DMS53 treated with DMSO at 0.1 percent for 48 hours (cell line): Measurements from ENCODE around the gene GSE1.

ENCODE experiments used
- DNase-seq: peaks from one replicate; lab custom pipeline; 2025; ENCODE audit not compliant: unreplicated experiment; lab: John Stamatoyannopoulos, UW

Gene GSE1

GRCh38 chr16:85612801-85613603 lies at the start of gene GSE1:
Gene GSE1 (plus strand): TSS chr16:85613322. CDS start chr16:85613392, 70 bp downstream.
- peak; percentile 85 for DNase-seq

DNA sequence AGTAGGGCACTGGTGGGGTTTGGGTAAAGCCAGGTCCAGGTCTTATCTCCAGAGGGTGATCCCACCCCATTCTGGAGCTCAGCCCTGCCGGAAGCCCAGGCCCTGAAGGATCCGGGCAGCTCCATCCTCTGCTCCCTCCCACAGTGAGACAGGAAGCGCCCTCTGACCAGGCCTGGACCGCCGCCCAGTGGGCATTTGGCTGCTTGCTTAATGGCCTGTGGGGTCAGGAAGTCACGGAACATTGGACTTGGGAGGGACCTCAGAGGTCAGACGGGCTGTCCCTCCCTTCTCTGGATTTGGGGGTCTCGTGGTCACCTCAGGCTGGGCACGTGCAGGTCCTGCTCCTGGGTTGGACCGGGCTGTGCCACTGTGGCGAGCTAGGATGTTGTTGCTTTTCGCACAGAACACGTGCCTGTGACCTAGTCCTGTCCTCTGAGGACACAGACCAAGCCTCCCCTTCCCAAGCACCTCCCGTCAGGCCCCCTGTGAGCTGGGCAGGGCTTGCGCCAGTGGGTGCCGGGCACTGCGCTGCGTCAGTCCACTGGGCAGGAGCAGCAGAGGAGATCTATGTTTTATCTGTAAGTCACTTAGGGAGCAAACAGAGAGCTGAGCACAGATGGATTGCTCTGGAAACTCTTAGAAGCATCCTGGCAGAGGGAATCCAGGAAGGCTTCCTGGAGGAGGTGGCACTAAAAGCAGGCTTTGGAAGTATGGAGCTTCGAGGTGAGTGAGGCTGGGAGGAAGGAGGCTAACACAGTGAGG lies 49.4 kb upstream of the GSE1 start:
- no peak for DNase-seq

GRCh38 chr16:85564277-85565051 lies 48.7 kb upstream of the GSE1 start:
- DNase-seq = no peak

DNA sequence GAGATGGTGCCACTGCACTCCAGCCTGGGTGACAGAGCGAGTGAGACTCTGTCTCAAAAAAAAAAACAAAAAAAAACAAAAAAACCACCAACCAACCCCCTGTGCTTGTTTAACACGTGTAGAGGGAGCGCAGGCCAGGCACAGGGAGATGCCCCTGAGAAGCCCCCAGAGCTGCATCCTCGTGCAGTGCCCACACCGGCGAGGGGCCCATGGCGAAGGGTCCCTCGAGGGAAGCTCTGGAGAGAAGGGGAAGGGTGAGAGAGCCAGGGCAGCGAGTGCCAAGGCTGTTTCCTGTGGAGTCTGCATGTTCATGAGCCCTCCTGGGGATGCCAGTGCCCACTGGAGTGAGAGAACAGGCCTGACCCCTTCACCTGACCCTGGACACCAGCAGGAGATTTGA lies 47.8 kb upstream of the GSE1 start:
- DNase-seq = no peak

DNA sequence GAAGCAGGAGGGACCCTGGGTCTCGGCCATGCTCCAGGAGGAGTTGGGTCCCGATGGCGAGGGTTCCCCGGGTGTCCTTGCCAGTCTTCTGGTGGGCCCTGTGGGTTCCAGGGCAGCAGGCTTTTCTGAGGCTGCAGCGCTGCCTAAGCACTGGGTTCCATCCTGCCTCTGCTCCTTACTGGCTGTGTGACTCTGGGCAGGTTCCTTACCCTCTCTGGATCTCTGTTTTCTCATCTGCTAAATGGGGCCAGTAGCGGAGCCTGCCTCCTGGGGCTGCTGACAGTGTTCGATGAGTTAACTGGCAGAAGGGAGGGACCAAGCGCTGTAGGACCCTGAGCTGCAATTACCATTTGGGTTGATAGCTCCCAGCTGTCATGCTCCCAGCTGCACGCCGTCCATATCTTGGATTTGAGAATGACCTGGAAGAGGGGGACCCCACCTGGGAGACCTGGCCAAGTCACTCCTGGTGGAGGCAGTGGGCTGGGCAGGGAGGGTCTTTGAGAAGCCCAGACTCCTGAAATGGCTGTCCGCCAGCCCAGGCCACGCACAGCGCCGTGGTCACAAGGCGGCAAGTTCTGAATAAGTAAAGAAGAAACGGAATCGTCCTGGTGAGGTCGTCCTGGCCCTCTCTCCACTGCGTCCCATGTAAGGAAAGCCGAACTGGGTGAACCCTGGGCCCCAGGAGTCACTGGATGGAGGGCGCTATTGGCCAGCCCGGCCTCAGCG lies 47.2 kb upstream of the GSE1 start:
- DNase-seq = no peak

- no peak for DNase-seq
Measured at GRCh38 chr16:85566561-85567100, 46.5 kb upstream of the GSE1 start.

DNA sequence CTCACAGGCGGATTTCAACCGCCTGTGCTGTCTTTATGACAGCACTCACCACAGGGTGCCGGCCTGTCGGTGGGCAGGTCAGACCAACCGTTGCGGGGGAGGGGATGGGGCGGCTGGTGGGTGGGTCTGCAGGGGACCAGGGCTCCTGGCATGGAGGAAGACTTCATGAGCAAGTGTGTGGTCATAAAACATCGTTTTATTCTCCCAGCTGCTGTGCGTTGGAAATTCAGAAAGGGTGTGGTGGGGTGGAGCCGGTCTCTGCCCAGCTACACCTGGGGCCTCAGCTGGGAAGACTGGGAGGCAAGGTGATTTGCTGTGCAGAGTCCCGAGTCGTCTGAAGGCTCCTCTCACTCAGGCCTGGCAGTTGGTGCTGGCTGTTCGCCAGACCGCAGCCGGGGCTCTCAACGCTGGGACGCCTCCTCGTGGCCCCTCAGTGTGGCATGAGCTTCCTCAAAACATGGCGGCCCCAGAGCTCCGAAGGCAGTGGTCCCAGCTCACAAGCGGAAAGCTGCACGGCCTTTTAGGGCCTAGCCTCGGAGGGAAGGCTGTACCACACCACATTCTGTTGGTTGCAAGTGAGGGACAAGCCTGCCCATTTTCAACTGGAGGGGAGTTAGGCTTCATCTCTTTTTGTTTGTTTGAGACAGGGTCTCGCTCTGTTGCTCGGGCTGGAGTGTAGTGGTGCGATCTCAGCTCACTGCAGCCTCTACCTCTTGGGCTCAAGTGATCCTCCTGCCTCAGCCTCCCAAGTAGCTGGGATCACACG lies 45.8 kb upstream of the GSE1 start:
- no peak for DNase-seq

DNA sequence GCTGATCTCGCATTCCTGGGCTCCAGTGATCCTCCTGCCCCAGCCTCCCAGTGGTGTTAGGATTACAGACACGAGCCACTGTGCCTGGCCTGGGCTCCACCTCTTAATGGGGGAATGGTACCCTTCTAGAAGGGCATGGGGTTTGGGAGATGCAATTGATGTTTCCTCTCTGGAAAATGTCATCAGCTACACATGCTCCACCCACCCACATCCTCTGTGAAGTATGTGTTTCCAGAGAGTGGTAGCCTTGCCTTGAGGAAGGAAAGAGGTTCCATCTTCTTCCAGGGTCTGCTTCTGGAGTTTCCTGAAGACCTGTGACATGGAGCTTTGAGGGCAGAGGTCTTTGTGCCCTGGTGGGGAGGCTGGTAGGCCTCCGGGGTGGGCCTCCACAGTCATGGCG lies 45.2 kb upstream of the GSE1 start:
- no peak for DNase-seq

DNA sequence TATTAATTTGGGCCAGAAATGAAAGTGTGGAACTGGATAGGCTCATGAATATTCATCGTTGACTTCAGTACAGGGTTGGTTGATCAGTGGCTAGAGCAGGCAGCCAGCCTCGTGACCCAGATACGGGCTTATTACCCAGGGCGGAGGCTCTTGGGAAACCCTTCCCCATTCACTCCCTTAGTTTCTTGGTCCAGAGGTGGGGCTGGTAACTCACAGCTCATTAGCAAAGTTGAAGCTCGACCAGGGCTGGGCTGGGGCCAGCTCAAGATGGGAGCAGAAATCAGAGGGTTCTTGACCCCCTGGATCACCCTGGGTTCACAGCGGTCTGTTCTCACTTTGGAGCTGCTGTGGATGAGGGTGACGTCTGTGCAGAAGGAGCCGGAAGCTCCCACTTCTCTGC lies 44.6 kb upstream of the GSE1 start:
- no peak for DNase-seq

DNA sequence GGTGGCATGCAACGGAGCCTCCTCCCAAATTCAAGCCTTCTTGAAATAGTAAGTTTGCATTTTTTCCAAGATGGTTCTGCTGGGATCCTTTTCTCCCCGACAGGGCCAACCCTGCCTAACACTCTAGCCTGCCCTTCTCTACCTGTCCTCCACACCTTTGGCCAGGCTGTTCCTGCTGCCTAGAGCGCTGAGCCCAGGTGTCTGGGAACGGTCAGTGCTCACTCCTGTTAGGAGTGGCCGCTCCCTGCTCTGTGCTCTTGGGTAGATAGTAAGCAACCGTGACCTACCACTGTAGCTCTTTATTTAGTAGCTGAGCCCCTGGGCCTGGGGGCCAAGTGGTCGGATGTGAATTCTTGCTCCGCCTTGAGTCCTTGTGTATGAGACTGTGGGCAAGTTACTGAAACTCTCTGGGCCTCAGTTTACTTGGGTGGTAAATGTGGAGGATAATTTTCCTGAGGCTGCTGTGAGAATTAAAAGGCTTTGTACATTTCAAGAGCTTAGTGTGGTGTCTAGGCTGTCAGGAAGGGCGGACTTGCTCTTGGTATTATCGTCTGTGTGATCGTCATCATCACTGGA lies 44.0 kb upstream of the GSE1 start:
- no peak for DNase-seq

DNA sequence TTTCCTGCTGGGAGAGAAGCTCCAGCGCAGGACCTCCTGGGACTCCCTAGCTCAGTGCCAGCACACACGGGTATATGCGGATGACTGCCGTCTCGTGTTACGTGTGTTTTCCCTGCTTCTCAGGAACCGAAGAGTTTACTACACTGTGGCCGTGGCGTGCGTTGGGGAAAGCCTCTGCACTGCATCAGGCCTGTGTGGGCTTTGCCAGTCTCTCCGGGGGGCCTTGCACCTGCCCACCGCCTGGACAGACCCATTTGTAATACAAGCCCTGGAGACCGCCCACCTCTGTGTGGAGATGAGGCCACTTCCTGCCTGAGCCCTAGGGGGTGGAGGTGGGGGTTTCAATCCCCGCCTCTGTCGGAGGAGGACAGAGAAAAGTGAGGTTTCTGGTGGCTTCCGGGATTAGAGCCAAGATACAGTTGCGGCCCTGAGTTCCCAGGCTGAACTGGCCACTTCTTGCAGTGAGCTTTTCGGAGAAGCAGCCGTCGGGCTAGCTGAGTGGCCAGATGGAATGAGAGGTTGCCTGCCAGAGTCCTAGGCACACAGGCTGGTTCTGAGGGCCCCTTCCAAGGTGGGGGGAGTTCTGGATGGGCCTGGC lies 43.4 kb upstream of the GSE1 start:
- DNase-seq = no peak

DNA sequence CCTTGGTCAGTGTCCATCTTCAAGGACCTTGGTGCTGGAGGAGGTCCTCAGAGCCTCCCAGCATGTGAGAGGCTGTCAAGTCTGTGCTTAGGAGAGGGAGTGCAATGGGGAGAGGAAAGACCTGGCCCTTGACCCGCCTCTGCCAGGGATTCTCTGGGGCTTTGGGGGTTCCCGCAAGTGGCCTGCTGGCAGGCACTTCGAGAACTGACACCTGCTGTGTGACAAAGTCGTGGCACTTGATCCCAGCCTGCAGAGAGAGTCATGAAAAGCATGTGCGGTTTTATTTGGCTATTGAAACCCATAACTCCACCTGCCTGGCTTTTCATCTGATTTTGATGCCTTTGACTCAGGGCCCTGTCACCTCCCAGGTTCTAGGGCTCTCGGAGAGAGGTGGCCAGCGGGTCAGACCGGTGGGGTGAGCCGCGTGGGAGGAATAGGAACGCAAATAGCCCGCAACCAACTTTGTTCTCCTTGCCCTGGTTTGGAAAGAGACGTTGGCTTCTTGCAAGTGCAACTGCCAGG lies 42.8 kb upstream of the GSE1 start:
- no peak for DNase-seq

DNA sequence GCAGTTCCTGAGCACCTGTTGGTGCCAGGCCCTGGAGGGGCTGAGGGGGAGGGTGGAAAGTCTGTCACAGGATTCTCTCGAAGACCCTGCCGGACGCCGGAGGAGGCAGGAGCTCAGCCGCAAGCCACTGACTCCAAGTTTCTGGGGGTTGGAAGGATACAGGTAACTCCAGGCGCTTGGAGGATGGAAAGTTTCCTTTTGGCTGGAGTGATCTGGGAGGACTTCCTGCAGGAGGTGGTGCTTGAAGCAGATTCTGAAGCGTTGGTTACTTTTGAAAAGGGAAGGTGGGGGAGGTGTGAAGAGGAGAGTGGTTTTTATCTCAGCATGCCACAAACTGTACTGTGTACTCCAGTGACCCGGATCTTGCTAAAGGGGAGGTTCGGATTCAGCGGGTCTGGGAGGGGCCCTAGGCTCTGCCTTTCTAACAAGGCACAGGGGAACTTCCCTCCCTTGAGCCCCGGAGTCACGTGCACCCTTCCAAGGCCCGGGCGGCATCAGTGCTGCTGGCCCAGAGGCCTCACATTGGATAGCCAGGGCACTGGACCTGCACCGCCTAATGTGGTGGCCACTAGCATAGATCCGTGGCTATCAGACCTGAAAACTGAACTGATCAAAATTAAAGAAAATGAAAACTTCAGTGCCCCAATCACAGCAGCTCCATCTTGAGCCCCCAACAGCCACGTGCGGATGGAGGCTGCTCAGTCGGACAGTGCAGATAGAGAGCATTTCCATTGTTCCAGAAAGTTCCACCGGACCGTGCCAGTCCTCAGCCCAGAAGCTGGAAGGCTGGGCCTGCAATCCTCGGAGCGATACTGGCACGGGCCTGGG lies 42.2 kb upstream of the GSE1 start:
- no peak for DNase-seq

GRCh38 chr16:85571563-85571812 lies 41.6 kb upstream of the GSE1 start:
- no peak for DNase-seq

DNA sequence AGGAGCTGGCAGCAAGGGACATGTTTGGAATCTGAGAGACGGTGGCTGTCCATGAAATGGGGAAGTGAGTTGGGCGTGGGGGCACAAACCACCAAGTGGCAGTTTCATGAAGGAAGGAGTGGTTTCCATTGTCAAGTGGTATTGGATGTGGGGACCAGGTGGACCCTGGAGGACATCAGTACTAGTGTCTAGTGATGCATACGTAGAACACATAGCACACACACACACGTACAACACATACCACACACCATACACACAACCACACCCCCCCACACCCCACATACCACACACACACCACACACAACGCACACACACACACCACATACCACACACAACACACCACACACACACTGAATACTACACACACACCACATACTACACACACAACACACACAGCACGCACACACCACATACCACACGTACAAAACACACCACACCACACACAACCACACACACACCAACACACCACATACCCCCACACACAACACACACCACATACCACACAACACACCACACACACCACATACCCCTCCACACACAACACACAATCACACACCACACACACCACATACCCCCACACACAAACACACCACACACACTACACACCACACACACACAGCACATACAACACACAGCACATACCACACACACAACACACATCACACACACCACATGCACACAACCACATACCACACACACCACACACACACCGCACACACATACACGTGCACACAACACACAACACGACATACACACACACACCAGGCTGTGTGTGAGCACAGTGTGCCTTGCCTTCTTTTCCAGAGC lies 41.1 kb upstream of the GSE1 start:
- no peak for DNase-seq

- DNase-seq = no peak
Measured at GRCh38 chr16:85573045-85573695, 40.0 kb upstream of the GSE1 start.
